GM23248 (cell line): ENCODE results near the gene GPM6B. TPM values are rescaled to one million over a fixed set of nuclear protein-coding genes. Genes with fewer than 3 reads are reported as not detected.

Experiments
- DNase-seq: peaks from one replicate; pipeline ENCODE4 v3.0.0-alpha.2; 2015
- H2AFZ ChIP-seq: fragments of 200-600 bp; sonication (generic); 2 replicates; pipeline ENCODE4 v1.6.1; 2016; ENCODE audit warnings: antibody characterized with exemption
- H3F3A ChIP-seq: fragments of 200-600 bp; sonication (generic); 2 replicates; pipeline ENCODE4 v1.6.1; 2016; ENCODE audit warnings: mild to moderate bottlenecking, antibody characterized with exemption, mixed run types; ENCODE audit not compliant: insufficient read depth
- H3K27ac ChIP-seq: fragments of 200-600 bp; sonication (generic); 2 replicates; pipeline ENCODE4 v1.5.1; 2016; ENCODE audit warnings: mild to moderate bottlenecking
- H3K27me3 ChIP-seq: fragments of 200-600 bp; sonication (generic); replicated peaks from 2 replicates; pipeline ENCODE4 v1.6.1; 2016; ENCODE audit warnings: mild to moderate bottlenecking; ENCODE audit not compliant: insufficient read depth
- H3K36me3 ChIP-seq: fragments of 200-600 bp; sonication (generic); 2 replicates; pipeline ENCODE4 v1.6.1; 2016; ENCODE audit warnings: low read depth, mild to moderate bottlenecking
- H3K4me1 ChIP-seq: fragments of 200-600 bp; sonication (generic); 2 replicates; pipeline ENCODE4 v1.6.1; 2016; ENCODE audit warnings: mild to moderate bottlenecking; ENCODE audit not compliant: insufficient read depth
- H3K4me2 ChIP-seq: fragments of 200-600 bp; sonication (generic); one replicate; pipeline ENCODE4 v1.6.1; 2016; ENCODE audit warnings: mild to moderate bottlenecking; ENCODE audit not compliant: unreplicated experiment
- H3K4me3 ChIP-seq: fragments of 200-600 bp; sonication (generic); 2 replicates; pipeline ENCODE4 v1.5.1; 2016; ENCODE audit warnings: mild to moderate bottlenecking
- H3K79me2 ChIP-seq: fragments of 200-600 bp; sonication (generic); 2 replicates; pipeline ENCODE4 v1.6.1; 2016; ENCODE audit warnings: mild to moderate bottlenecking; ENCODE audit not compliant: insufficient read depth
- H3K9ac ChIP-seq: fragments of 200-600 bp; sonication (generic); 2 replicates; pipeline ENCODE4 v1.6.1; 2016; ENCODE audit warnings: mild to moderate bottlenecking
- H3K9me2 ChIP-seq: fragments of 200-600 bp; sonication (generic); 2 replicates; pipeline ENCODE4 v1.6.1; 2016; ENCODE audit warnings: mixed run types, mild to moderate bottlenecking, moderate library complexity; ENCODE audit not compliant: insufficient read depth
- H3K9me3 ChIP-seq: fragments of 200-600 bp; sonication (generic); one replicate; pipeline ENCODE4 v1.6.1; 2017; ENCODE audit warnings: low read depth
- H4K20me1 ChIP-seq: fragments of 200-600 bp; sonication (generic); 2 replicates; pipeline ENCODE4 v1.6.0; 2016; ENCODE audit not compliant: insufficient read depth
- EZH2 ChIP-seq: fragments of 200-600 bp; sonication (generic); IDR thresholded peaks from 2 replicates; pipeline ENCODE4 v1.6.1; 2018; ENCODE audit warnings: antibody characterized with exemption, mild to moderate bottlenecking; ENCODE audit not compliant: insufficient read depth, poor library complexity, severe bottlenecking
- EZH2phosphoT487 ChIP-seq: fragments of 200-600 bp; sonication (generic); IDR thresholded peaks from 2 replicates; pipeline ENCODE4 v1.6.1; 2018; ENCODE audit warnings: antibody characterized with exemption, moderate library complexity, mild to moderate bottlenecking, low read depth; ENCODE audit not compliant: insufficient read depth
- WGBS, 2 experiments: methylation state at CpG; one replicate each; pipeline ENCODE4 v1.1.6; 2015 to 2017; ENCODE audit warnings: low lambda C conversion rate in 2 of 2, low coverage in 1 of 2; ENCODE audit errors: missing lambda C conversion rate in 2 of 2; 5-methylcytosine and 5-hydroxymethylcytosine counted together
- in situ Hi-C: fragments of 300-500 bp; cut with MboI; formaldehyde crosslinking; loops from 2 replicates; pipeline ENCODE4 v1.15.0; 2020
- polyA plus RNA-seq: library from polyadenylated mRNA; unstranded; fragments of >200 nt; fragmentation: Nextera tagmentation; extraction: Ambion mirVana; gene quantifications from 2 replicates; pipeline ENCODE4 v1.2.1, GENCODE V29; 2016
- total RNA-seq: library from RNA; depleted of rRNA; stranded (reverse); fragments of >200 nt; shearing (Covaris generic); gene quantifications from 2 replicates; pipeline ENCODE4 v1.2.3, GENCODE V29; 2014

Gene GPM6B
- total and polyA plus RNA-seq, 2 experiments from 2014 or later = 0.40 to 0.65 TPM

DNA sequence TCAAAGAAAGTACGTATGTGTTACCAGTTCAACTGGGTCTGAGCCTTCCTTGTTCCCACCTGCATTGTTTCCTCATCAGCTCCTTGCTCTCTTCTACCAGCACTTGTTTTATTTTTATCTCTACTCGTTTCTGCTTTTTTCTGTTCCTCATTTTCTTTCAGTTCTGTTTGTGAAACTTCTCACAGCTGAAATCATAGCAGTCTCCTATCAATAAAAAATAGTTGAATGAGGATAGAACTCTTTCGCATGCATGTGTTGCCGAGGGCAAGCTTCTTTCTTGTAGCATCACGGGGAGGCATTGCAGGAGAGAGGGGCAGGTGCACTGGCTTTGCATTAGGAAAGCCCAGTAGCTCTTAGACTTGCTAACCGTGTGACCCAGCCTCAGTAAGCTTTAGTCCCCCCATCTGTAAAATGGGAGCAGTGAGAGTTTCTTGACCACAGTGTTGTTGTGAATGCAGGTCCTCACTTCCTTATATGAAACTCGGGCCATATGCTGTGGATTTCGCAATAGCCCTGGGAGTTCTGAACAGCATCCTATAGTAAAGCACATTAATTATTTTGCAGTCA is 57.7 kb downstream of the GPM6B start:
- Histone ChIP-seq H3K79me2 (no peaks in the 10 kb centered on the region), H3K36me3 (0 out of 2 replicates have a peak, but pooled peaks cover 3% of the 10 kb centered on the region), H3K27ac (no peak overlapping the region), H3K9ac (no peak overlapping the region), H3F3A (no peaks in the 10 kb centered on the region), H3K27me3 (no peaks in the 10 kb centered on the region), H2AFZ (no peak overlapping the region), H3K4me2 (no peak overlapping the region), H4K20me1 (no peaks in the 10 kb centered on the region), H3K4me3 (no peak overlapping the region), H3K4me1 (no peaks in the 10 kb centered on the region), H3K9me2 (no peaks in the 10 kb centered on the region), H3K9me3 (no peaks in the 10 kb centered on the region)
- in situ Hi-C loops = no loop called here
- 86 to 90% methylated on average over 8 of the region's 8 CpGs for WGBS, 2 experiments
- no peak for DNase-seq
- TF ChIP-seq EZH2phosphoT487 (no peak), EZH2 (no peak)

DNA sequence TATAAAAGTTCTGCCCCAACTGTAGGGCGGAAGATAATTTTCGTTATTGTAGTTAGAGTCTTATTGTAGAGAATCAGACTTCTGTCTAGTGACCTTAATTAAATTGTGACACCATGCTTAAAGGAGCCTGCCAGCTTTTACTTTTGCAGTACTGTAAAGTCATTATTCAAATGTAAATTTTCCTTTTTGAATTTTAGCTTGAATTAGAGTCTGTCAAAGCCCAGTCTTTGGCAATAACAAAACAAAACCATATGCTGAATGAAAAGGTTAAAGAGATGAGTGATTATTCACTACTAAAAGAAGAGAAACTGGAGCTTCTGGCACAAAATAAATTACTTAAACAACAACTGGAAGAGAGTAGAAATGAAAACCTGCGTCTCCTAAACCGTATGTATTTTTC is 60.5 kb downstream of the GPM6B start:
- Histone ChIP-seq H3K27ac (no peak overlapping the region), H4K20me1 (no peaks in the 10 kb centered on the region), H3K4me1 (no peaks in the 10 kb centered on the region), H3K4me3 (no peak overlapping the region), H3K9me3 (no peaks in the 10 kb centered on the region), H3K27me3 (no peaks in the 10 kb centered on the region), H3K36me3 (no peaks in the 10 kb centered on the region), H3K9me2 (no peaks in the 10 kb centered on the region), H3K4me2 (no peak overlapping the region), H2AFZ (no peak overlapping the region), H3K79me2 (no peaks in the 10 kb centered on the region), H3K9ac (no peak overlapping the region), H3F3A (no peaks in the 10 kb centered on the region)
- in situ Hi-C loops = no loop called here
- DNase-seq = no peak
- 98 to 100% methylated on average over 4 of the region's 4 CpGs for WGBS, 2 experiments
- TF ChIP-seq EZH2phosphoT487 (no peak), EZH2 (no peak)

DNA sequence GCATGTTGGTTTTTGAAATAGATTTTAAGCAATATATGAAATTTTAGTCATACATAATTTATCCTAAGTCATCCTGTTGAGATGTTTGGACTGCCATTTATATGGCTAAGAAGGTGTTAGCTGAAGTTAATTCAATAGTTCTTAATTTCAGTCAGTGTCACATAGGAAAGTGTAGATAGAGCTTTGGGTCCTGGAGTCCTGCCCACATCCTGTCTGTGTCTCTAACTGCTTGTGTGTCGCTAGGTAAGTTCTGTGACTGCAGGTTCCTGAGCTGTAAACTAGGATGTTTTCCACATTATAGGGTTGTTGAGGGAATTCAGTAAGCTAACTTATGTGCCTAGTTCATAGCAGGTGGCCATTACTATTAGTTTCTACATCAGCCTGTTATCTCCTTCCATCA is 61.6 kb downstream of the GPM6B start:
- whole genome bisulfite sequencing, 2 experiments = 100% methylated on average over 1 of the region's 1 CpG
- Histone ChIP-seq H3K4me3 (no peak overlapping the region), H3F3A (no peaks in the 10 kb centered on the region), H3K79me2 (no peaks in the 10 kb centered on the region), H3K27ac (no peak overlapping the region), H3K9me3 (no peaks in the 10 kb centered on the region), H3K36me3 (no peaks in the 10 kb centered on the region; the same call in 1 of the 2 replicates), H2AFZ (no peak overlapping the region), H3K4me2 (no peak overlapping the region), H3K9me2 (no peaks in the 10 kb centered on the region), H3K9ac (no peak overlapping the region), H3K4me1 (no peaks in the 10 kb centered on the region), H4K20me1 (no peaks in the 10 kb centered on the region), H3K27me3 (no peaks in the 10 kb centered on the region)
- TF ChIP-seq EZH2 (no peak), EZH2phosphoT487 (no peak)
- in situ Hi-C loops = no loop called here
- no peak for DNase-seq

GRCh38 chrX:13754765-13755164 is 62.1 kb downstream of the GPM6B start:
- Histone ChIP-seq H3F3A (no peaks in the 10 kb centered on the region), H3K27ac (no peak overlapping the region), H3K9me3 (no peaks in the 10 kb centered on the region), H3K79me2 (no peaks in the 10 kb centered on the region), H3K9me2 (no peaks in the 10 kb centered on the region), H3K36me3 (no peaks in the 10 kb centered on the region; the same call in 1 of the 2 replicates), H4K20me1 (no peaks in the 10 kb centered on the region), H3K4me1 (no peaks in the 10 kb centered on the region), H3K4me3 (no peak overlapping the region), H3K27me3 (no peaks in the 10 kb centered on the region), H2AFZ (no peak overlapping the region), H3K4me2 (no peak overlapping the region), H3K9ac (no peak overlapping the region)
- WGBS, 2 experiments = 94 to 100% methylated on average over 1 of the region's 1 CpG
- no peak for DNase-seq
- in situ Hi-C loops = no loop called here
- no peak for TF ChIP-seq EZH2phosphoT487
- TF ChIP-seq EZH2 = no peak

DNA sequence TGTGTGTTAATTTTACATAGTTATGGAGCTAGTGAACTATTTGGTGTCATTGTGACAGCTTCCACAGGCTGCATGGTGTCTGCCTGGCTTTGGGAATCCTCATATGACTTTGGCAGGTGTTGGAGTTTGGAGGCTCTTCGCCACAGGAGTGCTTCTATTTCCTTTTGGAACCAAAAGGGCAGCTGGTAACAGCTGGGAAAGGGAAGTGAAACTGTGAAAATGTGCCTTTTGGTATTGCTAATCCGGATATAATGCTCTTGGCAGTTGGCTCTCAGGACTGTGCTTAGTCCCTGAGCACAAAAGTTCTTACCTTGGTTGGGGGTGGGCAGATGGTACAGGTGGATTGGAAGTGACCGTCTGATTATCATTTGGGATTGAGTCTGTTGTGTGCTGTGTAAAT is 64.2 kb downstream of the GPM6B start:
- H3K4me3 ChIP-seq = no peak overlapping the region
- no peaks in the 10 kb centered on the region for H3K9me2 ChIP-seq
- H3K27me3 ChIP-seq = no peaks in the 10 kb centered on the region
- no peak for TF ChIP-seq EZH2
- no peak for TF ChIP-seq EZH2phosphoT487
- peaks cover 5% of the 10 kb centered on the region; the same call in 1 of the 2 replicates for H3F3A ChIP-seq
- no peak overlapping the region for H3K4me2 ChIP-seq
- H3K9ac ChIP-seq = no peak overlapping the region
- peaks cover 4% of the 10 kb centered on the region; the same call in 1 of the 2 replicates for H3K4me1 ChIP-seq
- no peak for DNase-seq
- no peak overlapping the region for H3K27ac ChIP-seq
- WGBS, 2 experiments = 66 to 80% methylated on average over 3 of the region's 3 CpGs
- no peaks in the 10 kb centered on the region for H3K9me3 ChIP-seq
- H3K36me3 ChIP-seq = no peaks in the 10 kb centered on the region; the same call in 1 of the 2 replicates
- no peaks in the 10 kb centered on the region for H4K20me1 ChIP-seq
- no peaks in the 10 kb centered on the region for H3K79me2 ChIP-seq
- in situ Hi-C loops = no loop called here
- H2AFZ ChIP-seq = no peak overlapping the region
